ENCODE data around the gene DDX25. TPM values are rescaled to one million over a fixed set of nuclear protein-coding genes. Genes with fewer than 3 reads are reported as not detected.

Gene DDX25
- total and polyA plus RNA-seq, 2 of the 13 experiments (the other 11 are each of a cell fraction or from before 2014, with no cell fraction given) = 0.17 to 0.29 TPM

DNA sequence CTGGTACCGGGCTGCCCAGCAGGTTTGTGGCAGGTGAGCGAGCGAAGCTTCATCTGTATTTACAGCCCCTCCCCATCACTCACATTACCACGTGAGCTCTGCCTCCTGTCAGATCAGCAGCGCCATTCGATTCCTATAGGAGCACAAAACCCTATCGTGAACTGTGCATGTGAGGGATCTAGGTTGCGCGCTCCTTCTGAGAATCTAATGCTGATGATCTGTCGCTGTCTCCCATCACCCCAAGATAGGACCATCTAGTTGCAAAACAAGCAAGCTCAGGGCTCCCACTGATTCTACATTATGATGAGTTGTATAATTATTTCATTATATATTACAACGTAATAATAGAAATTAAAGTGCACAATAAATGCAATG lies 25.8 kb downstream of the DDX25 start:
- Histone ChIP-seq H3K27me3 (ENCODE audit: control insufficient read depth in 1 of 2, insufficient read depth in 2 of 2, low read length in 2 of 2) (0 out of 5 replicates have a peak, but pooled peaks cover 0 to 8% of the 10 kb centered on the region in 2 experiments), H3K4me3 (replicated peaks in 1 of 3; ENCODE audit: insufficient read depth in 1 of 3, low read depth in 2 of 3, low read length in 3 of 3) (no peak overlapping the region), H3K4me2 (ENCODE audit: low read depth, low read length) (no peak overlapping the region), H3K9me3 (ENCODE audit: low read length) (no peaks in the 10 kb centered on the region), H4K20me1 (ENCODE audit: insufficient read depth, low read length) (no peaks in the 10 kb centered on the region), H3K36me3 (replicated peaks in 1 of 2; ENCODE audit: control insufficient read depth in 1 of 2, insufficient read depth in 2 of 2, low read length in 2 of 2) (no peaks in the 10 kb centered on the region), H3K4me1 (ENCODE audit: insufficient read depth, low read length) (peaks cover 32% of the 10 kb centered on the region), H3K9ac (ENCODE audit: insufficient read depth, low read depth, low read length) (no peak overlapping the region), H3K27ac (ENCODE audit: extremely low read length, insufficient read depth, low read length) (no peak overlapping the region), H3K79me2 (ENCODE audit: insufficient read depth, low read length) (no peaks in the 10 kb centered on the region), H2AFZ (ENCODE audit: low read length) (no peak overlapping the region)
- in situ Hi-C loops (cut with HindIII; ENCODE audit: extremely low pct_ligation_motif_present, low pct_unique_long_range_greater_than_20kb) = no loop called here
- intact Hi-C loops (cut with micrococcal nuclease; ENCODE audit: unreplicated experiment) = no loop called here
- no peak for DNase-seq (ENCODE audit: low spot score)
- 73% methylated on average over 11 of the region's 11 CpGs for WGBS (ENCODE audit: low lambda C conversion rate)
- no peak for ATAC-seq
- BruUV-seq (replicated peaks) = no TSS peak
- no peak for FAIRE-seq
- TF ChIP-seq AKNA (CRISPR knock-in tag; IDR thresholded peaks at IDR 0.05; ENCODE audit: borderline replicate concordance) = no peak
- TF ChIP-seq, protein P1, sequence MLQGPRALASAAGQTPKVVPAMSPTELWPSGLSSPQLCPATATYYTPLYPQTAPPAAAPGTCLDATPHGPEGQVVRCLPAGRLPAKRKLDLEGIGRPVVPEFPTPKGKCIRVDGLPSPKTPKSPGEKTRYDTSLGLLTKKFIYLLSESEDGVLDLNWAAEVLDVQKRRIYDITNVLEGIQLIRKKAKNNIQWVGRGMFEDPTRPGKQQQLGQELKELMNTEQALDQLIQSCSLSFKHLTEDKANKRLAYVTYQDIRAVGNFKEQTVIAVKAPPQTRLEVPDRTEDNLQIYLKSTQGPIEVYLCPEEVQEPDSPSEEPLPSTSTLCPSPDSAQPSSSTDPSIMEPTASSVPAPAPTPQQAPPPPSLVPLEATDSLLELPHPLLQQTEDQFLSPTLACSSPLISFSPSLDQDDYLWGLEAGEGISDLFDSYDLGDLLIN (CRISPR knock-in tag; IDR thresholded peaks at IDR 0.05; ENCODE audit: borderline replicate concordance) = no peak
- no peak for TF ChIP-seq RCOR2 (CRISPR knock-in tag; IDR thresholded peaks at IDR 0.05)
- no peak for TF ChIP-seq PAWR (CRISPR knock-in tag; IDR thresholded peaks at IDR 0.05; ENCODE audit: borderline replicate concordance)
- TF ChIP-seq THYN1 (CRISPR knock-in tag; IDR thresholded peaks at IDR 0.05; ENCODE audit: borderline replicate concordance, low read depth) = no peak
- TF ChIP-seq SMARCE1 (IDR thresholded peaks at IDR 0.05; ENCODE audit: borderline replicate concordance) = no peak
- no peak for TF ChIP-seq KAT8 (CRISPR knock-in tag; IDR thresholded peaks at IDR 0.05)
- TF ChIP-seq ZMYM3 (CRISPR knock-in tag; IDR thresholded peaks at IDR 0.05) = no peak
- TF ChIP-seq ZNF598 (CRISPR knock-in tag; IDR thresholded peaks at IDR 0.05; ENCODE audit: borderline replicate concordance) = no peak
- no peak for TF ChIP-seq NR2F2 (IDR thresholded peaks at IDR 0.05; ENCODE audit: borderline replicate concordance, low read depth)
- TF ChIP-seq THRA (CRISPR knock-in tag; IDR thresholded peaks at IDR 0.05; ENCODE audit: borderline replicate concordance) = no peak
- no peak for TF ChIP-seq ZFP36 (IDR thresholded peaks at IDR 0.05; ENCODE audit: borderline replicate concordance, low read depth, low read length, partially characterized antibody)
- TF ChIP-seq ZNF33B (CRISPR knock-in tag; IDR thresholded peaks at IDR 0.05) = no peak
- no peak for TF ChIP-seq ZNF496 (CRISPR knock-in tag; IDR thresholded peaks at IDR 0.05; ENCODE audit: insufficient replicate concordance)
- TF ChIP-seq SUZ12 (IDR thresholded peaks at IDR 0.05; ENCODE audit: low read depth, low read length) = no peak
- TF ChIP-seq TARDBP (CRISPR knock-in tag; IDR thresholded peaks at IDR 0.05) = no peak
- no peak for TF ChIP-seq MYNN (CRISPR knock-in tag; IDR thresholded peaks at IDR 0.05; ENCODE audit: low read depth)
- TF ChIP-seq SP140L (CRISPR knock-in tag; IDR thresholded peaks at IDR 0.05; ENCODE audit: borderline replicate concordance) = no peak
- TF ChIP-seq BORCS8-MEF2B (CRISPR knock-in tag; IDR thresholded peaks at IDR 0.05) = no peak
- ChIA-PET CTCF (ENCODE audit: low intra/inter-chr PET ratio, low total read pairs) (no interaction called here), POLR2A (no interaction called here)
